ENCODE results near the gene DMTF1. TPM values are rescaled to one million over a fixed set of nuclear protein-coding genes. Genes with fewer than 3 reads are reported as not detected.
"Not testable (repeated sequence)": the region's sequence is repeated elsewhere in the genome, so short reads cannot be mapped to it uniquely, and the experiment has no call there.

The DMTF1 gene
- total RNA-seq, 1 experiment from 2014 or later: 79.7 TPM

GRCh38 chr7:87231258-87231657, 79.0 kb downstream of the DMTF1 start:
- peaks cover 12% of the 10 kb centered on the region for H3K27me3 Mint-ChIP-seq (ENCODE audit: insufficient read depth, unreplicated experiment)
- intact Hi-C loops (cut with micrococcal nuclease): no loop called here
- H3K4me3 Mint-ChIP-seq (ENCODE audit: unreplicated experiment): no peak overlapping the region
- no peak overlapping the region for H3K27ac Mint-ChIP-seq (ENCODE audit: low read depth, unreplicated experiment)
- no TSS peak for BruUV-seq (replicated peaks)
- POLR2A ChIA-PET: interaction anchor here (0.7 to 0.8 kb wide), 2 partner anchors 31 to 46 kb away, joined by 3 to 5 read pairs; no protein-coding TSS in a partner anchor
- no peak for DNase-seq (ENCODE audit: unreplicated experiment)
- no peaks in the 10 kb centered on the region for H3K9me3 Mint-ChIP-seq (ENCODE audit: unreplicated experiment)
- CTCF ChIA-PET: interaction anchor here (0.5 to 1.4 kb wide), 5 partner anchors 10 to 317 kb away, joined by 3 to 7 read pairs (median 4); no protein-coding TSS in a partner anchor
- H3K4me1 Mint-ChIP-seq (ENCODE audit: insufficient read depth, unreplicated experiment): no peaks in the 10 kb centered on the region
- TF ChIP-seq CTCF (IDR thresholded peaks at IDR 0.05; ENCODE audit: unreplicated experiment): no peak
- H3K36me3 Mint-ChIP-seq (ENCODE audit: insufficient read depth, unreplicated experiment): no peaks in the 10 kb centered on the region

- no peaks in the 10 kb centered on the region for H3K36me3 Mint-ChIP-seq (ENCODE audit: insufficient read depth, unreplicated experiment)
- intact Hi-C loops (cut with micrococcal nuclease): no loop called here
- H3K4me3 Mint-ChIP-seq (ENCODE audit: unreplicated experiment): no peak overlapping the region
- no peaks in the 10 kb centered on the region for H3K4me1 Mint-ChIP-seq (ENCODE audit: insufficient read depth, unreplicated experiment)
- no peaks in the 10 kb centered on the region for H3K9me3 Mint-ChIP-seq (ENCODE audit: unreplicated experiment)
- BruUV-seq (replicated peaks): no TSS peak
- CTCF ChIA-PET: interaction anchor here (1.1 kb wide), 1 partner anchor 184 kb away, joined by 5 read pairs; no protein-coding TSS in a partner anchor
- no peak for TF ChIP-seq CTCF (IDR thresholded peaks at IDR 0.05; ENCODE audit: unreplicated experiment)
- no peak for DNase-seq (ENCODE audit: unreplicated experiment)
- H3K27ac Mint-ChIP-seq (ENCODE audit: low read depth, unreplicated experiment): no peak overlapping the region
- peaks cover 12% of the 10 kb centered on the region for H3K27me3 Mint-ChIP-seq (ENCODE audit: insufficient read depth, unreplicated experiment)
- POLR2A ChIA-PET: interaction anchor here (1.0 kb wide), 1 partner anchor 11 kb away, joined by 3 read pairs; no protein-coding TSS in a partner anchor
Observed at GRCh38 chr7:87231711-87232110, 79.5 kb downstream of the DMTF1 start.

DNA sequence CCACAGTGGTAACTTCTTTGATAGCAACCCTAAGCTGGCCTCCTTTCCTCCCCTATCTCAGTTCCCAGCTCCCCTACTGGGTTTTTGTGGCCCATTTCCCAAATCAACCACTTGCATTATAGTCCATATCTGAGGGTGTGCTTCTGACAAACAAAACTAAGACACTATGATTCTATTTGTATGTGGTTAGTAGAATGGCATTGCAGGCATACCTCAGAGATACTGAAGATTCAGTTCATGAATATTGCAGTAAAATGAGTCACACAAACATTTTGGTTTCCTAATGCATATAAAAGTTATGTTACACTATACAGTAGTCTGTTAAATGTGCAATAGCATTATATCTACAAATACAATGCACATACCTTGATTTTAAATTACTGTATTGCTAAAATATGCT, 82.7 kb downstream of the DMTF1 start:
- Mint-ChIP-seq H3K4me1 (ENCODE audit: insufficient read depth, unreplicated experiment) (no peaks in the 10 kb centered on the region), H3K36me3 (ENCODE audit: insufficient read depth, unreplicated experiment) (no peaks in the 10 kb centered on the region), H3K27ac (ENCODE audit: low read depth, unreplicated experiment) (no peak overlapping the region), H3K27me3 (ENCODE audit: insufficient read depth, unreplicated experiment) (peaks cover 27% of the 10 kb centered on the region), H3K4me3 (ENCODE audit: unreplicated experiment) (no peak overlapping the region), H3K9me3 (ENCODE audit: unreplicated experiment) (no peaks in the 10 kb centered on the region)
- no peak for TF ChIP-seq CTCF (IDR thresholded peaks at IDR 0.05; ENCODE audit: unreplicated experiment)
- ChIA-PET CTCF (interaction anchor here (0.5 to 1.4 kb wide), 4 partner anchors 13 to 1051 kb away, joined by 3 read pairs; no protein-coding TSS in a partner anchor), POLR2A (no interaction called here)
- no peak for DNase-seq (ENCODE audit: unreplicated experiment)
- intact Hi-C loops (cut with micrococcal nuclease): loop anchor here (5.0 kb wide), 1 partner anchor 83 kb away; the partner anchor contains the start of gene DMTF1
- no TSS peak for BruUV-seq (replicated peaks)

DNA sequence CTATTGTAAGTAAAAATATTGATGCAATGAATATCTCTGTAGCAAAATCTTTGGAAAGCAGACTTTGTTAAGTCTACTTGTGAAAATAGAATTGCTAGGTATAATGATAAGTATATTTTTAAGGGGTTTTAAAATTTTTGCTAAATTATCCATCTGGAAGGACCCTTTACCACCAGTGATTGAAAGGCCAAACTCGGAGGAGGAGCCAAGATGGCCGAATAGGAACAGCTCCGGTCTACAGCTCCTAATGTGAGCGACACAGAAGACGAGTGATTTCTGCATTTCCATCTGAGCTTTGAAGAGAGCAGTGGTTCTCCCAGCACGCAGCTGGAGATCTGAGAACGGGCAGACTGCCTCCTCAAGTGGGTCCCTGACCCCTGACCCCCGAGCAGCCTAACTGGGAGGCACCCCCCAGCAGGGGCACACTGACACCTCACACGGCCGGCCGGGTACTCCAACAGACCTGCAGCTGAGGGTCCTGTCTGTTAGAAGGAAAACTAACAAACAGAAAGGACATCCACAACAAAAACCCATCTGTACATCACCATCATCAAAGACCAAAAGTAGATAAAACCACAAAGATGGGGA, 86.3 kb downstream of the DMTF1 start:
- H3K4me3 Mint-ChIP-seq (ENCODE audit: unreplicated experiment); H3K36me3 Mint-ChIP-seq (ENCODE audit: insufficient read depth, unreplicated experiment); BruUV-seq (replicated peaks); DNase-seq (ENCODE audit: unreplicated experiment); H3K27ac Mint-ChIP-seq (ENCODE audit: low read depth, unreplicated experiment); H3K4me1 Mint-ChIP-seq (ENCODE audit: insufficient read depth, unreplicated experiment); H3K9me3 Mint-ChIP-seq (ENCODE audit: unreplicated experiment); POLR2A ChIA-PET: not testable (repeated sequence)
- H3K27me3 Mint-ChIP-seq (ENCODE audit: insufficient read depth, unreplicated experiment): peaks cover 31% of the 10 kb centered on the region
- intact Hi-C loops (cut with micrococcal nuclease): loop anchor here (5.0 kb wide), 1 partner anchor 86 kb away; the partner anchor contains the start of gene DMTF1
- CTCF ChIA-PET: interaction anchor here (0.6 to 3.6 kb wide), 5 partner anchors 17 to 333 kb away, joined by 3 to 44 read pairs (median 3); no protein-coding TSS in a partner anchor

GRCh38 chr7:87245671-87246070, 93.4 kb downstream of the DMTF1 start:
- intact Hi-C loops (cut with micrococcal nuclease); H3K4me1 Mint-ChIP-seq (ENCODE audit: insufficient read depth, unreplicated experiment); H3K36me3 Mint-ChIP-seq (ENCODE audit: insufficient read depth, unreplicated experiment); H3K4me3 Mint-ChIP-seq (ENCODE audit: unreplicated experiment); H3K27ac Mint-ChIP-seq (ENCODE audit: low read depth, unreplicated experiment); BruUV-seq (replicated peaks); H3K9me3 Mint-ChIP-seq (ENCODE audit: unreplicated experiment); DNase-seq (ENCODE audit: unreplicated experiment); POLR2A ChIA-PET: not testable (repeated sequence)
- CTCF ChIA-PET: interaction anchor here (0.5 to 1.5 kb wide), 2 partner anchors 9 to 945 kb away, joined by 3 to 6 read pairs; no protein-coding TSS in a partner anchor
- H3K27me3 Mint-ChIP-seq (ENCODE audit: insufficient read depth, unreplicated experiment): peaks cover 45% of the 10 kb centered on the region
